Activated CD4-positive, alpha-beta T cell treated with anti-CD3 and anti-CD28 coated beads for 36 hours (primary cell): ENCODE data around the gene LINC01488. TPM values are rescaled to one million over a fixed set of nuclear protein-coding genes. Genes with fewer than 3 reads are reported as not detected.

Experiments
- ATAC-seq: fragments of 200-7000 bp; cut with Tn5 transposase; one replicate; pipeline ENCODE4 v1.10.0; 2021; ENCODE audit warnings: mild to moderate bottlenecking, moderate library complexity
- CTCF ChIA-PET: fragments of 350-600 bp; sonication (Branson Sonifier 250); formaldehyde crosslinking; loops from one replicate; lab custom pipeline; 2021; ENCODE audit warnings: antibody characterized with exemption; lab: Charles Lee
- POLR2A ChIA-PET: fragments of 350-600 bp; sonication (Branson Sonifier 250); formaldehyde crosslinking; loops from one replicate; lab custom pipeline; 2021; ENCODE audit warnings: antibody characterized with exemption, inconsistent platforms; lab: Charles Lee
- DNase-seq: peaks from one replicate; pipeline ENCODE4 v3.0.0-alpha.2; 2020
- H3K27ac Mint-ChIP-seq: one replicate; pipeline ENCODE4 v1.8.0; 2021; ENCODE audit warnings: mixed read lengths
- H3K27me3 Mint-ChIP-seq: one replicate; pipeline ENCODE4 v1.8.0; 2021; ENCODE audit warnings: mixed read lengths
- H3K36me3 Mint-ChIP-seq: one replicate; pipeline ENCODE4 v1.8.0; 2021; ENCODE audit warnings: low read depth, mixed read lengths
- H3K4me1 Mint-ChIP-seq: one replicate; pipeline ENCODE4 v1.8.0; 2021; ENCODE audit warnings: mixed read lengths
- H3K4me3 Mint-ChIP-seq: one replicate; pipeline ENCODE4 v1.8.0; 2021; ENCODE audit warnings: mild to moderate bottlenecking, moderate library complexity, mixed read lengths
- H3K9me3 Mint-ChIP-seq: one replicate; pipeline ENCODE4 v1.8.0; 2021; ENCODE audit warnings: low read depth, mixed read lengths
- intact Hi-C, 2 experiments: fragments of 100-400 bp; cut with DNase I in 1 of 2; cut with micrococcal nuclease in 1 of 2; formaldehyde crosslinking; loops; one replicate each; pipeline versions ENCODE4 v1.14.2 to v1.15.1; 2022 to 2024; cut with DNase I, micrococcal nuclease
- total RNA-seq, 2 experiments: library from RNA; stranded (reverse); gene quantifications; one replicate each; pipeline ENCODE4 v1.2.3, GENCODE V29; 2021

LINC01488 gene
- total RNA-seq, 2 experiments from 2014 or later = not detected

GRCh38 chr11:69448471-69449284 is 32.8 kb upstream of the LINC01488 start:
- ChIA-PET CTCF (no interaction called here), POLR2A (no interaction called here)
- DNase-seq (no peak), ATAC-seq (no peak)
- Mint-ChIP-seq H3K9me3 (no peaks in the 10 kb centered on the region), H3K4me3 (no peak overlapping the region), H3K36me3 (no peaks in the 10 kb centered on the region), H3K4me1 (peaks cover 10% of the 10 kb centered on the region), H3K27me3 (peaks cover 31% of the 10 kb centered on the region), H3K27ac (no peak overlapping the region)
- intact Hi-C loops = no loop called here

GRCh38 chr11:69449320-69450063 is 32.0 kb upstream of the LINC01488 start:
- H3K27me3 Mint-ChIP-seq = peaks cover 28% of the 10 kb centered on the region
- intact Hi-C loops = no loop called here
- no peaks in the 10 kb centered on the region for H3K9me3 Mint-ChIP-seq
- no peak for DNase-seq
- POLR2A ChIA-PET = no interaction called here
- CTCF ChIA-PET = no interaction called here
- no peak overlapping the region for H3K4me3 Mint-ChIP-seq
- H3K4me1 Mint-ChIP-seq = peaks cover 2% of the 10 kb centered on the region
- no peak for ATAC-seq
- H3K36me3 Mint-ChIP-seq = no peaks in the 10 kb centered on the region
- no peak overlapping the region for H3K27ac Mint-ChIP-seq

GRCh38 chr11:69450064-69450856 is 31.2 kb upstream of the LINC01488 start:
- ChIA-PET POLR2A (no interaction called here), CTCF (no interaction called here)
- peaks cover 26% of the 10 kb centered on the region for H3K27me3 Mint-ChIP-seq
- no peaks in the 10 kb centered on the region for H3K36me3 Mint-ChIP-seq
- intact Hi-C loops = no loop called here
- DNase-seq (no peak), ATAC-seq (no peak)
- no peaks in the 10 kb centered on the region for H3K9me3 Mint-ChIP-seq
- H3K27ac Mint-ChIP-seq = no peak overlapping the region
- H3K4me3 Mint-ChIP-seq = no peak overlapping the region
- H3K4me1 Mint-ChIP-seq = no peaks in the 10 kb centered on the region

- Mint-ChIP-seq H3K27ac (no peak overlapping the region), H3K27me3 (peaks cover 26% of the 10 kb centered on the region), H3K4me3 (no peak overlapping the region), H3K36me3 (no peaks in the 10 kb centered on the region), H3K4me1 (no peaks in the 10 kb centered on the region), H3K9me3 (no peaks in the 10 kb centered on the region)
- POLR2A ChIA-PET = no interaction called here
- intact Hi-C loops = no loop called here
- CTCF ChIA-PET = no interaction called here
- no peak for DNase-seq
- ATAC-seq = no peak
Measured at GRCh38 chr11:69450857-69451220, 30.6 kb upstream of the LINC01488 start.

GRCh38 chr11:69451289-69451688 is 30.2 kb upstream of the LINC01488 start:
- ATAC-seq (no peak), DNase-seq (no peak)
- no peak overlapping the region for H3K4me3 Mint-ChIP-seq
- CTCF ChIA-PET = no interaction called here
- H3K27me3 Mint-ChIP-seq = peaks cover 24% of the 10 kb centered on the region
- peaks cover 3% of the 10 kb centered on the region for H3K9me3 Mint-ChIP-seq
- intact Hi-C loops = no loop called here
- no peak overlapping the region for H3K27ac Mint-ChIP-seq
- H3K4me1 Mint-ChIP-seq = no peaks in the 10 kb centered on the region
- H3K36me3 Mint-ChIP-seq = no peaks in the 10 kb centered on the region
- POLR2A ChIA-PET = no interaction called here

- Mint-ChIP-seq H3K27me3 (peaks cover 22% of the 10 kb centered on the region), H3K4me3 (no peak overlapping the region), H3K27ac (no peak overlapping the region), H3K36me3 (no peaks in the 10 kb centered on the region), H3K9me3 (peaks cover 5% of the 10 kb centered on the region), H3K4me1 (no peaks in the 10 kb centered on the region)
- ChIA-PET POLR2A (no interaction called here), CTCF (no interaction called here)
- DNase-seq = no peak
- ATAC-seq = no peak
- intact Hi-C loops = no loop called here
Measured at GRCh38 chr11:69452206-69452987, 29.1 kb upstream of the LINC01488 start.

GRCh38 chr11:69453151-69453550 is 28.3 kb upstream of the LINC01488 start:
- Mint-ChIP-seq H3K36me3 (no peaks in the 10 kb centered on the region), H3K4me3 (no peak overlapping the region), H3K4me1 (no peaks in the 10 kb centered on the region), H3K27me3 (peaks cover 22% of the 10 kb centered on the region), H3K27ac (no peak overlapping the region), H3K9me3 (peaks cover 9% of the 10 kb centered on the region)
- ATAC-seq (no peak), DNase-seq (no peak)
- intact Hi-C loops = no loop called here
- POLR2A ChIA-PET = no interaction called here
- CTCF ChIA-PET = no interaction called here

GRCh38 chr11:69454018-69454417 is 27.4 kb upstream of the LINC01488 start:
- ChIA-PET CTCF (no interaction called here), POLR2A (no interaction called here)
- no peak for ATAC-seq
- Mint-ChIP-seq H3K9me3 (peaks cover 9% of the 10 kb centered on the region), H3K27ac (no peak overlapping the region), H3K4me1 (no peaks in the 10 kb centered on the region), H3K4me3 (no peak overlapping the region), H3K36me3 (no peaks in the 10 kb centered on the region), H3K27me3 (peaks cover 17% of the 10 kb centered on the region)
- intact Hi-C loops = no loop called here
- DNase-seq = no peak

GRCh38 chr11:69455969-69456368 is 25.5 kb upstream of the LINC01488 start:
- Mint-ChIP-seq H3K36me3 (no peaks in the 10 kb centered on the region), H3K4me3 (no peak overlapping the region), H3K9me3 (peaks cover 9% of the 10 kb centered on the region), H3K27me3 (peaks cover 9% of the 10 kb centered on the region), H3K4me1 (no peaks in the 10 kb centered on the region), H3K27ac (no peak overlapping the region)
- ATAC-seq (no peak), DNase-seq (no peak)
- intact Hi-C loops = loop anchor here in 1 of 2 experiments (5.0 kb wide), 1 partner anchor 239 kb away; no protein-coding TSS in a partner anchor
- POLR2A ChIA-PET = no interaction called here
- CTCF ChIA-PET = no interaction called here

GRCh38 chr11:69456712-69457111 is 24.8 kb upstream of the LINC01488 start:
- POLR2A ChIA-PET = no interaction called here
- intact Hi-C loops = loop anchor here in 1 of 2 experiments (5.0 kb wide), 1 partner anchor 239 kb away; no protein-coding TSS in a partner anchor

More at GRCh38 chr11:69456712-69457111, 24.8 kb upstream of the LINC01488 start:
- Mint-ChIP-seq H3K27me3 (peaks cover 7% of the 10 kb centered on the region), H3K4me1 (no peaks in the 10 kb centered on the region), H3K36me3 (peaks cover 3% of the 10 kb centered on the region), H3K4me3 (no peak overlapping the region), H3K9me3 (peaks cover 13% of the 10 kb centered on the region), H3K27ac (no peak overlapping the region)
- no peak for DNase-seq
- ATAC-seq = no peak
- CTCF ChIA-PET = no interaction called here
